Breast epithelium (tissue), 4 donors: ENCODE data around the gene PROM2. TPM values are rescaled to one million over a fixed set of nuclear protein-coding genes. Genes with fewer than 3 reads are reported as not detected.

Source experiments
- DNase-seq, 2 donors: peaks; one replicate each; pipeline ENCODE4 v3.0.0-alpha.2; 2019; ENCODE audit warnings: low spot score in 2 of 2
- H3K27ac ChIP-seq, 2 donors: fragments of 200-600 bp; sonication (generic) in 1 of 2; one replicate each; pipeline ENCODE4 v1.5.1; 2016 to 2019; ENCODE audit warnings: mild to moderate bottlenecking in 1 of 2
- H3K27me3 ChIP-seq, 2 donors: fragments of 200-600 bp; sonication (generic) in 1 of 2; one replicate each; pipeline versions ENCODE4 v1.5.1 to v1.6.0; 2017 to 2019; ENCODE audit warnings: control low read depth in 1 of 2, mild to moderate bottlenecking in 1 of 2
- H3K36me3 ChIP-seq: fragments of 200-600 bp; one replicate; pipeline ENCODE4 v1.5.1; 2019
- H3K4me1 ChIP-seq, 2 donors: fragments of 200-600 bp; sonication (generic); one replicate each; pipeline ENCODE4 v1.5.1; 2016 to 2019; ENCODE audit warnings: control low read depth in 1 of 2
- H3K4me3 ChIP-seq, 3 donors: fragments of 200-600 bp; sonication (generic); 1 replicate in 2 of 3; 2 replicates in 1 of 3; pipeline ENCODE4 v1.5.1; 2016 to 2019; ENCODE audit warnings: mild to moderate bottlenecking in 3 of 3, moderate library complexity in 2 of 3
- H3K9me3 ChIP-seq, 2 donors: fragments of 200-600 bp; sonication (generic) in 1 of 2; one replicate each; pipeline ENCODE4 v1.5.1; 2016 to 2019; ENCODE audit warnings: control low read depth in 1 of 2
- CTCF ChIP-seq, 3 donors: fragments of 450-650 bp; IDR thresholded peaks; one replicate each; pipeline ENCODE4 v1.5.1; 2016 to 2017; ENCODE audit warnings: antibody characterized with exemption in 3 of 3, mild to moderate bottlenecking in 3 of 3, moderate library complexity in 3 of 3
- POLR2A ChIP-seq: fragments of 450-650 bp; IDR thresholded peaks from one replicate; pipeline ENCODE4 v1.6.1; 2016; ENCODE audit warnings: antibody characterized with exemption, mild to moderate bottlenecking, moderate library complexity
- POLR2AphosphoS5 ChIP-seq, 3 donors: sonication (generic); formaldehyde crosslinking; IDR thresholded peaks; one replicate each; pipeline ENCODE4 v1.6.1; 2017; ENCODE audit warnings: antibody characterized with exemption in 3 of 3
- intact Hi-C: fragments of 100-400 bp; cut with DNase I; formaldehyde crosslinking; loops from one replicate; pipeline ENCODE4 v1.15.1; 2023; ENCODE audit warnings: low total_unique reads
- total RNA-seq, 3 donors: library from RNA; depleted of rRNA; stranded (reverse); fragments of >200 nt; gene quantifications; one replicate each; pipeline ENCODE4 v1.1.0, GENCODE V29; 2016

Gene PROM2
- total RNA-seq, 3 donors from 2014 or later: 1.4 to 48.8 (median 47.7) TPM

- Histone ChIP-seq H3K27me3 (no peaks in the 10 kb centered on the region), H3K9me3 (no peaks in the 10 kb centered on the region), H3K4me1 (no peaks in the 10 kb centered on the region), H3K27ac (no peak overlapping the region), H3K36me3 (no peaks in the 10 kb centered on the region), H3K4me3 (no peak overlapping the region)
- TF ChIP-seq CTCF (IDR thresholded peaks at IDR 0.05) (no peak), POLR2AphosphoS5 (IDR thresholded peaks at IDR 0.05) (no peak), POLR2A (no peak)
- no peak for DNase-seq
- intact Hi-C loops: no loop called here
Measured at GRCh38 chr2:95328358-95329125, 54.3 kb downstream of the PROM2 start.

DNA sequence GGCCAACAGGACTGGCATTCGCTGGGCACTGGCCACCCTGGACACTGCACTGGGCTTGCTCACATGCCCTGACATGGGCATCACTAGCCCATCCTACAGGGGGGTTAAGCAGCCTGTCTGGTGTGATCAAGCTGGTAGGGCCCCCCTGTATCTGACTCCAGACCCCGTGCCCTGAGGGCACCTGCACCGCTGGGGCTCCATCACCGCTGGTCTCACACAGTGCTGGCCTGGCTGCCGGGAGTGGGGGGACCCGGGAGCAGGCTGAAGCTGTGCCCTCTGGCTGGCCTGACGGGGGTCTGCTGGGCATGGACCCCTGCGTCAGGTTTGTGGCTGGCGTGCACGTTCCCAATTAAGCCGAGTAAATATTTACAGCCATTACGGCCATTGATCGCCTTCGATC lies 55.2 kb downstream of the PROM2 start:
- Histone ChIP-seq H3K27ac (no peak overlapping the region), H3K9me3 (no peaks in the 10 kb centered on the region), H3K4me3 (no peak overlapping the region), H3K27me3 (no peaks in the 10 kb centered on the region), H3K4me1 (peaks cover 0 to 3% of the 10 kb centered on the region in 2 donors), H3K36me3 (no peaks in the 10 kb centered on the region)
- no peak for DNase-seq
- no peak for TF ChIP-seq POLR2AphosphoS5 (IDR thresholded peaks at IDR 0.05)
- intact Hi-C loops: no loop called here

GRCh38 chr2:95329891-95330793 lies 55.9 kb downstream of the PROM2 start:
- H3K36me3 ChIP-seq: no peaks in the 10 kb centered on the region
- no peak for TF ChIP-seq CTCF (IDR thresholded peaks at IDR 0.05)
- TF ChIP-seq POLR2A: no peak
- no peak for TF ChIP-seq POLR2AphosphoS5 (IDR thresholded peaks at IDR 0.05)
- no peaks in the 10 kb centered on the region for H3K27me3 ChIP-seq
- H3K27ac ChIP-seq: no peak overlapping the region
- peak in 1 of 2 donors; percentile 63 for DNase-seq
- intact Hi-C loops: no loop called here
- no peak overlapping the region for H3K4me3 ChIP-seq
- H3K9me3 ChIP-seq: no peaks in the 10 kb centered on the region
- H3K4me1 ChIP-seq: peaks cover 0 to 5% of the 10 kb centered on the region in 2 donors

- intact Hi-C loops: no loop called here
- no peak for DNase-seq
- H3K4me3 ChIP-seq: no peak overlapping the region
- no peaks in the 10 kb centered on the region for H3K36me3 ChIP-seq
- TF ChIP-seq CTCF (IDR thresholded peaks at IDR 0.05): no peak
- no peaks in the 10 kb centered on the region for H3K9me3 ChIP-seq
- no peak overlapping the region for H3K27ac ChIP-seq
- H3K27me3 ChIP-seq: no peaks in the 10 kb centered on the region
- H3K4me1 ChIP-seq: peaks cover 0 to 5% of the 10 kb centered on the region in 2 donors
Measured at GRCh38 chr2:95330794-95331338, 56.6 kb downstream of the PROM2 start.

- H3K4me1 ChIP-seq: peaks cover 0 to 5% of the 10 kb centered on the region in 2 donors
- H3K27ac ChIP-seq: no peak overlapping the region
- no peak overlapping the region for H3K4me3 ChIP-seq
- no peak for DNase-seq
- no peaks in the 10 kb centered on the region for H3K36me3 ChIP-seq
- intact Hi-C loops: no loop called here
- no peak for TF ChIP-seq CTCF (IDR thresholded peaks at IDR 0.05)
- no peak for TF ChIP-seq POLR2AphosphoS5 (IDR thresholded peaks at IDR 0.05)
- TF ChIP-seq POLR2A: no peak
- no peaks in the 10 kb centered on the region for H3K9me3 ChIP-seq
- no peaks in the 10 kb centered on the region for H3K27me3 ChIP-seq
Measured at GRCh38 chr2:95331606-95332005, 57.4 kb downstream of the PROM2 start.
